GM12878 (cell line): ENCODE measurements around the gene DIP2C. TPM values are rescaled to one million over a fixed set of nuclear protein-coding genes. Genes with fewer than 3 reads are reported as not detected.

ENCODE experiments used
- ATAC-seq: fragments of 200-7000 bp; cut with Tn5 transposase; 3 replicates; pipeline ENCODE4 v1.9.1; 2020; ENCODE audit warnings: mild to moderate bottlenecking, moderate library complexity
- BruUV-seq: library from RNA; stranded (reverse); fragments of 400-500 nt; replicated peaks from 2 replicates; lab custom pipeline; 2021; lab: Mats Ljungman, UMichigan
- CTCF ChIA-PET: fragments of 300-600 bp; sonication (Branson Sonifier 250); formaldehyde crosslinking; extraction: SDS; loops from one replicate; lab custom pipeline; 2021; ENCODE audit warnings: inconsistent platforms; lab: Yijun Ruan, JAX
- POLR2A ChIA-PET: fragments of 350-600 bp; formaldehyde crosslinking; extraction: SDS; loops from one replicate; lab custom pipeline; 2021; ENCODE audit warnings: inconsistent platforms; lab: Charles Lee
- RAD21 ChIA-PET: fragments of 300-600 bp; sonication (Branson Sonifier 250); formaldehyde crosslinking; loops from one replicate; lab custom pipeline; 2023; ENCODE audit warnings: antibody characterized with exemption; ENCODE audit not compliant: unreplicated experiment; lab: Charles Lee
- SMC1A ChIA-PET: fragments of 300-600 bp; sonication (Branson Sonifier 250); formaldehyde crosslinking; loops from one replicate; lab custom pipeline; 2023; ENCODE audit not compliant: unreplicated experiment, uncharacterized antibody; lab: Charles Lee
- DNase-seq: peaks from one replicate; pipeline ENCODE4 v3.0.0-alpha.2; 2011; ENCODE audit warnings: low read depth, low spot score
- FAIRE-seq: peaks from 3 replicates; lab custom pipeline; 2011; peaks lifted over from hg19 to GRCh38; lab: Jason Lieb, UNC
- H2AFZ ChIP-seq: 2 replicates; pipeline ENCODE4 v1.6.0; 2011; ENCODE audit warnings: low read depth, low read length, control low read depth; ENCODE audit not compliant: control insufficient read depth
- H3K27ac ChIP-seq: 2 replicates; pipeline ENCODE4 v1.5.1; 2011; ENCODE audit warnings: control low read depth; ENCODE audit not compliant: control insufficient read depth, insufficient read depth
- H3K27me3 ChIP-seq, 2 experiments: replicated peaks in 1 of 2; 2 replicates each; pipeline versions ENCODE4 v1.6.0 to v1.6.1; 2011; ENCODE audit warnings: low read length in 1 of 2; ENCODE audit not compliant: control insufficient read depth in 2 of 2, insufficient read depth in 2 of 2
- H3K36me3 ChIP-seq, 2 experiments: 2 replicates each; pipeline ENCODE4 v1.5.1; 2011; ENCODE audit warnings: low read length in 1 of 2; ENCODE audit not compliant: control insufficient read depth in 2 of 2, insufficient read depth in 2 of 2
- H3K4me1 ChIP-seq: 2 replicates; pipeline ENCODE4 v1.6.1; 2011; ENCODE audit warnings: mild to moderate bottlenecking, low read length, moderate library complexity, mixed read lengths; ENCODE audit not compliant: control insufficient read depth, insufficient read depth
- H3K4me2 ChIP-seq: 2 replicates; pipeline ENCODE4 v1.6.0; 2011; ENCODE audit warnings: control low read depth; ENCODE audit not compliant: control insufficient read depth, insufficient read depth
- H3K4me3 ChIP-seq: fragments of 200-600 bp; sonication (generic); 2 replicates; pipeline ENCODE4 v1.5.1; 2016
- H3K79me2 ChIP-seq: 2 replicates; pipeline ENCODE4 v1.6.0; 2011; ENCODE audit warnings: low read length; ENCODE audit not compliant: control insufficient read depth, insufficient read depth
- H3K9ac ChIP-seq: 2 replicates; pipeline ENCODE4 v1.8.0; 2011; ENCODE audit warnings: low read length, control low read depth, mixed read lengths; ENCODE audit not compliant: control insufficient read depth, insufficient read depth
- H3K9me3 ChIP-seq: replicated peaks from 3 replicates; pipeline ENCODE4 v1.5.1; 2011; ENCODE audit warnings: mild to moderate bottlenecking, low read length; ENCODE audit not compliant: control insufficient read depth, insufficient read depth
- H4K20me1 ChIP-seq: 2 replicates; pipeline ENCODE4 v1.6.0; 2011; ENCODE audit not compliant: control insufficient read depth, insufficient read depth
- E2F8 ChIP-seq: fragments of 450-650 bp; IDR thresholded peaks from 2 replicates; pipeline ENCODE4 v1.6.1; 2018; ENCODE audit warnings: mild to moderate bottlenecking, low read depth, moderate library complexity; ENCODE audit not compliant: partially characterized antibody
- IRF4 ChIP-seq: IDR thresholded peaks from 2 replicates; pipeline ENCODE4 v1.6.1; 2011; ENCODE audit warnings: low read depth, low read length
- NFIC ChIP-seq: IDR thresholded peaks from 2 replicates; pipeline ENCODE4 v1.6.1; 2012; ENCODE audit warnings: low read depth, mild to moderate bottlenecking, inconsistent platforms, low read length, moderate library complexity
- NFYA ChIP-seq: IDR thresholded peaks from 2 replicates; pipeline ENCODE4 v1.6.1; 2011; ENCODE audit warnings: low read depth, mild to moderate bottlenecking, low read length, improper control_type of control experiment, borderline replicate concordance
- NRF1 ChIP-seq: conservative IDR thresholded peaks from 2 replicates; pipeline ENCODE4 v1.6.1; 2011; ENCODE audit warnings: mild to moderate bottlenecking, low read depth, low read length, improper control_type of control experiment
- PML ChIP-seq: IDR thresholded peaks from 2 replicates; pipeline ENCODE4 v1.6.1; 2012; ENCODE audit warnings: low read length, inconsistent platforms
- RFX5 ChIP-seq: IDR thresholded peaks from 2 replicates; pipeline ENCODE4 v1.6.1; 2011; ENCODE audit warnings: low read depth, low read length, improper control_type of control experiment
- SIX5 ChIP-seq: IDR thresholded peaks from 2 replicates; pipeline ENCODE4 v1.6.1; 2011; ENCODE audit warnings: mild to moderate bottlenecking, low read depth, low read length, moderate library complexity; ENCODE audit not compliant: severe bottlenecking
- SMC3 ChIP-seq: IDR thresholded peaks from 2 replicates; pipeline ENCODE4 v1.6.1; 2011; ENCODE audit warnings: low read length, improper control_type of control experiment, borderline replicate concordance
- TARDBP ChIP-seq: IDR thresholded peaks from 2 replicates; pipeline ENCODE4 v1.6.1; 2016; ENCODE audit warnings: borderline replicate concordance
- TCF12 ChIP-seq: IDR thresholded peaks from 2 replicates; pipeline ENCODE4 v1.6.1; 2011; ENCODE audit warnings: low read depth, mild to moderate bottlenecking, low read length
- USF2 ChIP-seq: IDR thresholded peaks from 2 replicates; pipeline ENCODE4 v1.6.1; 2011; ENCODE audit warnings: low read depth, low read length, improper control_type of control experiment, borderline replicate concordance
- WRNIP1 ChIP-seq: IDR thresholded peaks from 2 replicates; pipeline ENCODE4 v1.6.1; 2011; ENCODE audit warnings: low read depth, low read length, improper control_type of control experiment, borderline replicate concordance
- ZNF274 ChIP-seq: IDR thresholded peaks from one replicate; pipeline ENCODE4 v1.8.0; 2011; ENCODE audit not compliant: insufficient read length, insufficient read depth
- WGBS: methylation state at CpG from one replicate; pipeline ENCODE4 v1.1.6; 2016; ENCODE audit warnings: low lambda C conversion rate; ENCODE audit not compliant: insufficient replicate concordance, insufficient coverage; ENCODE audit errors: missing lambda C conversion rate; 5-methylcytosine and 5-hydroxymethylcytosine counted together
- in situ Hi-C: fragments of 300-500 bp; cut with MboI; formaldehyde crosslinking; loops from 9 replicates; pipeline ENCODE4 v1.14.3; 2018; ENCODE audit warnings: mixed read lengths
- intact Hi-C: fragments of 100-400 bp; cut with micrococcal nuclease; formaldehyde crosslinking; loops from one replicate; pipeline ENCODE4 v1.14.2; 2022; ENCODE audit not compliant: unreplicated experiment
- polyA plus RNA-seq, 11 experiments: library from polyadenylated mRNA; depleted of rRNA in 4 of 11; unstranded in 6 of 11; stranded (reverse) in 5 of 11; fragments of >200 nt; fragmentation: Nextera tagmentation in 4 of 11; fragmentation: Illumina TruSeq in 1 of 11; extraction: Ambion mirVana in 4 of 11; extraction: Trizol in 1 of 11; gene quantifications; 1 replicate in 1 of 11; 2 replicates in 10 of 11; pipeline versions ENCODE4 v1.2.1 to v1.2.3, GENCODE V29; 2011 to 2016; ENCODE audit warnings: inconsistent platforms in 2 of 11, missing spikeins in 2 of 11, low read depth in 1 of 11
- total RNA-seq, 4 experiments: library from RNA; depleted of rRNA in 3 of 4; stranded (reverse); fragments of >200 nt in 3 of 4; fragmentation: Illumina TruSeq in 1 of 4; extraction: Trizol in 1 of 4; gene quantifications; 2 replicates each; pipeline versions ENCODE4 v1.2.1 to v1.2.3, GENCODE V29; 2013 to 2021
- TF ChIP-seq, protein P1 (sequence below): fragments of 450-650 bp; formaldehyde crosslinking; IDR thresholded peaks from 2 replicates; pipeline ENCODE4 v1.5.0; 2022; ENCODE audit warnings: mild to moderate bottlenecking, missing genetic modification characterization

DIP2C gene
- total and polyA plus RNA-seq, 10 of the 15 experiments (the other 5 are each of a cell fraction or from before 2014, with no cell fraction given), result 0.01 to 0.10 (median 0.06) TPM

- no peak overlapping the region for H2AFZ ChIP-seq
- SMC1A ChIA-PET, result no interaction called here
- H3K79me2 ChIP-seq, result no peaks in the 10 kb centered on the region
- no peak overlapping the region for H3K4me2 ChIP-seq
- TF ChIP-seq RFX5, result no peak
- TF ChIP-seq TCF12, result no peak
- no peak for TF ChIP-seq USF2
- TF ChIP-seq SMC3, result no peak
- TF ChIP-seq TARDBP, result no peak
- TF ChIP-seq E2F8, result no peak
- no peak for TF ChIP-seq NRF1
- TF ChIP-seq SIX5, result no peak
- no peak for TF ChIP-seq PML
- no peak for TF ChIP-seq NFYA
- TF ChIP-seq WRNIP1, result no peak
- no peak for TF ChIP-seq ZNF274
- no peak for TF ChIP-seq IRF4
- TF ChIP-seq, protein P1, sequence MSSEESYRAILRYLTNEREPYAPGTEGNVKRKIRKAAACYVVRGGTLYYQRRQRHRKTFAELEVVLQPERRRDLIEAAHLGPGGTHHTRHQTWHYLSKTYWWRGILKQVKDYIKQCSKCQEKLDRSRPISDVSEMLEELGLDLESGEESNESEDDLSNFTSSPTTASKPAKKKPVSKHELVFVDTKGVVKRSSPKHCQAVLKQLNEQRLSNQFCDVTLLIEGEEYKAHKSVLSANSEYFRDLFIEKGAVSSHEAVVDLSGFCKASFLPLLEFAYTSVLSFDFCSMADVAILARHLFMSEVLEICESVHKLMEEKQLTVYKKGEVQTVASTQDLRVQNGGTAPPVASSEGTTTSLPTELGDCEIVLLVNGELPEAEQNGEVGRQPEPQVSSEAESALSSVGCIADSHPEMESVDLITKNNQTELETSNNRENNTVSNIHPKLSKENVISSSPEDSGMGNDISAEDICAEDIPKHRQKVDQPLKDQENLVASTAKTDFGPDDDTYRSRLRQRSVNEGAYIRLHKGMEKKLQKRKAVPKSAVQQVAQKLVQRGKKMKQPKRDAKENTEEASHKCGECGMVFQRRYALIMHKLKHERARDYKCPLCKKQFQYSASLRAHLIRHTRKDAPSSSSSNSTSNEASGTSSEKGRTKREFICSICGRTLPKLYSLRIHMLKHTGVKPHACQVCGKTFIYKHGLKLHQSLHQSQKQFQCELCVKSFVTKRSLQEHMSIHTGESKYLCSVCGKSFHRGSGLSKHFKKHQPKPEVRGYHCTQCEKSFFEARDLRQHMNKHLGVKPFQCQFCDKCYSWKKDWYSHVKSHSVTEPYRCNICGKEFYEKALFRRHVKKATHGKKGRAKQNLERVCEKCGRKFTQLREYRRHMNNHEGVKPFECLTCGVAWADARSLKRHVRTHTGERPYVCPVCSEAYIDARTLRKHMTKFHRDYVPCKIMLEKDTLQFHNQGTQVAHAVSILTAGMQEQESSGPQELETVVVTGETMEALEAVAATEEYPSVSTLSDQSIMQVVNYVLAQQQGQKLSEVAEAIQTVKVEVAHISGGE (CRISPR knock-in tag), result no peak
- TF ChIP-seq NFIC, result no peak
- no peaks in the 10 kb centered on the region for H4K20me1 ChIP-seq
- CTCF ChIA-PET, result no interaction called here
- intact Hi-C loops, result no loop called here
- H3K27me3 ChIP-seq, result peaks cover 0 to 2% of the 10 kb centered on the region in 2 experiments; a peak in 3 of 4 replicates
- DNase-seq (no peak), ATAC-seq (no peak), FAIRE-seq (no peak)
- H3K4me3 ChIP-seq, result no peak overlapping the region
- WGBS, result 55% methylated on average over 8 of the region's 8 CpGs
- H3K9ac ChIP-seq, result no peak overlapping the region
- no peaks in the 10 kb centered on the region for H3K9me3 ChIP-seq
- H3K4me1 ChIP-seq, result no peaks in the 10 kb centered on the region
- no TSS peak for BruUV-seq
- H3K27ac ChIP-seq, result no peak overlapping the region
- in situ Hi-C loops, result loop anchor here (10.0 kb wide), 1 partner anchor 573 kb away; no protein-coding TSS in a partner anchor
- RAD21 ChIA-PET, result no interaction called here
- H3K36me3 ChIP-seq, result no peaks in the 10 kb centered on the region
- POLR2A ChIA-PET, result no interaction called here
Observed at GRCh38 chr10:501596-501995, 187.9 kb downstream of the DIP2C start.
